Omental fat pad (tissue), 4 donors: Measurements from ENCODE around the gene GIPC3. TPM values are rescaled to one million over a fixed set of nuclear protein-coding genes. Genes with fewer than 3 reads are reported as not detected.

Source experiments
- ATAC-seq: fragments of 150-250 bp; one replicate; pipeline ENCODE4 v1.9.1; 2016; ENCODE audit warnings: mild to moderate bottlenecking, moderate library complexity; ENCODE audit not compliant: low FRiP score
- DNase-seq: peaks from one replicate; pipeline ENCODE4 v3.0.0-alpha.2; 2019; ENCODE audit warnings: low spot score
- total RNA-seq, 4 donors: library from RNA; depleted of rRNA; stranded (reverse); fragments of >200 nt; gene quantifications; one replicate each; pipeline ENCODE4 v1.1.0, GENCODE V29; 2016
- TF ChIP-seq, protein P1 (sequence below), 3 donors: fragments of 450-650 bp; IDR thresholded peaks; one replicate each; pipeline ENCODE4 v1.5.1; 2016 to 2017; ENCODE audit warnings: antibody characterized with exemption in 3 of 3, mild to moderate bottlenecking in 3 of 3, moderate library complexity in 2 of 3

GIPC3 gene
- total RNA-seq, 4 donors from 2014 or later, result 0.56 to 3.0 (median 1.0) TPM

DNA sequence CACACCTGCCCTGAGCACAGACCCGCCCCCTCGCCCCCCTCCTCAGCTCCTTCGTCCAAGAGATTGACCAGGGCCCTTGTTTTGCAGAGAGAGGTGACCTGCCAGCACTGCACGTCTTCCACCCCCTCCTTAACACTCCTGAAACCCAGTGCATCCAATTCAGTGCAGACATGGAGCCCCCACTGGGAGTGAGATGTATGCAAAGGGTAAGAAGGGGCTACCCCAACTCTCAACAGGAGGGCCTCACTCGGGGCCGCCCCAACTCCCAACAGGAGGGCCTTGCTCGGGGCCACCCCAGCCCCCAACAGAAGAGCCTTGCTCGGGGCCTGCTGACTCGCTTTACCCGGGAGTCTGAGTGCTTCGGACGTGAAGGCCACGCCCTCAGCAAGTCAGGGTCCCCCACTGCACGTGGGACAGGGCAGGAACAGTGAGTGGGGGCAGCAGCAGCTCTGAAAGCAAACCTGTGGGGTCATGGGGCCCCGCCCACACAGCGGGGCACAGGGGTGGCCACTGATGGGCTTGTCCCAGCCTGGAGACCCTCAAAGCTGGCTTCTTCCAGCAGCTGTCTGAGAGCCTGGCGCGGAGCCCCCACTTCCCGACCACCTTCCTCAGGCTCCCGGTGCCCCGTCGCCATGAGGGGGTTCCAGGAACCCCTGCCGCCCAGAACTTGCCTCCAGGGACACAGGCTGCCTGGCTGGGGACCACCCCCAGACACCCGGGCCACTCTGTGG lies 35.7 kb downstream of the GIPC3 start:
- TF ChIP-seq, protein P1, sequence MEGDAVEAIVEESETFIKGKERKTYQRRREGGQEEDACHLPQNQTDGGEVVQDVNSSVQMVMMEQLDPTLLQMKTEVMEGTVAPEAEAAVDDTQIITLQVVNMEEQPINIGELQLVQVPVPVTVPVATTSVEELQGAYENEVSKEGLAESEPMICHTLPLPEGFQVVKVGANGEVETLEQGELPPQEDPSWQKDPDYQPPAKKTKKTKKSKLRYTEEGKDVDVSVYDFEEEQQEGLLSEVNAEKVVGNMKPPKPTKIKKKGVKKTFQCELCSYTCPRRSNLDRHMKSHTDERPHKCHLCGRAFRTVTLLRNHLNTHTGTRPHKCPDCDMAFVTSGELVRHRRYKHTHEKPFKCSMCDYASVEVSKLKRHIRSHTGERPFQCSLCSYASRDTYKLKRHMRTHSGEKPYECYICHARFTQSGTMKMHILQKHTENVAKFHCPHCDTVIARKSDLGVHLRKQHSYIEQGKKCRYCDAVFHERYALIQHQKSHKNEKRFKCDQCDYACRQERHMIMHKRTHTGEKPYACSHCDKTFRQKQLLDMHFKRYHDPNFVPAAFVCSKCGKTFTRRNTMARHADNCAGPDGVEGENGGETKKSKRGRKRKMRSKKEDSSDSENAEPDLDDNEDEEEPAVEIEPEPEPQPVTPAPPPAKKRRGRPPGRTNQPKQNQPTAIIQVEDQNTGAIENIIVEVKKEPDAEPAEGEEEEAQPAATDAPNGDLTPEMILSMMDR (IDR thresholded peaks at IDR 0.05), result no peak
- ATAC-seq, result no peak
- no peak for DNase-seq

DNA sequence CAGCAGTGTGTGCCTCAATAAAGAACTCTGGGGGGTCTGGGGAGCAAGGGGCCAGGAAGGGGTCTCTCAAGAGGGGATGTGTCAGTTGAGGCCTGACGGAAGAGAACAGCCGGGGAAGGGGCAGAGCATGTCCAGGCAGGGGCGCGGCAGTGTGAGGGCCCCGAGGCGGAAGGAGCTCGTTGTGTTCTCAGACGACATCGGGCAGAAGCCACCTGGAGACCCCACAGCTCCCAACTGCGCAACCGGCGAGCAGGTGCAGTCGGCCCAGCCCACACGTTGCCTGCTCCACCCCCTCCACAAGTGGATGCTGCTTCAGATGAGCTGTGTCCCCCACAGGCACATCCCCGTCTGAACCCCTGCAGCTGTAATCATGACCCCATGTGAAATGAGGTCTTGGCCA lies 36.4 kb downstream of the GIPC3 start:
- ATAC-seq, result no peak
- TF ChIP-seq, protein P1 (IDR thresholded peaks at IDR 0.05), result no peak
- DNase-seq, result no peak

DNA sequence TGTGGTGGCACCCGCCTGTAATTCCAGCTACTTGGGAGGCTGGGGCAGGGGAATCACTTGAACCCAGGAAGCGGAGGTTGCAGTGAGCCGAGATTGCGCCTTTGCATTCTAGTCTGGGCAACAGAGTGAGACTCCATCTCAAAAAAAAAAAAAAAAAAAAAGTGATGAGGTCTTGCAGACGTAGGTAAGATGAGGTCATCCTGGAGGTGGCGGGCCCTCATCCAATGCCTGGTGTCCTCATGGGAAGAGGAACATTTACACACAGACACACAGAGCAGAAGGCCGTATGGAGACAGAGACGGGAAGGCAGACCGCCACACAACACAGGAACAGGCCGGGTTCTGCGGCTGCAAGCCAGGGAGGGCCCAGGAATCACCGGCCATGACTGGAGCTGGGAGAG lies 36.9 kb downstream of the GIPC3 start:
- TF ChIP-seq, protein P1 (IDR thresholded peaks at IDR 0.05), result no peak
- ATAC-seq, result no peak
- no peak for DNase-seq

DNA sequence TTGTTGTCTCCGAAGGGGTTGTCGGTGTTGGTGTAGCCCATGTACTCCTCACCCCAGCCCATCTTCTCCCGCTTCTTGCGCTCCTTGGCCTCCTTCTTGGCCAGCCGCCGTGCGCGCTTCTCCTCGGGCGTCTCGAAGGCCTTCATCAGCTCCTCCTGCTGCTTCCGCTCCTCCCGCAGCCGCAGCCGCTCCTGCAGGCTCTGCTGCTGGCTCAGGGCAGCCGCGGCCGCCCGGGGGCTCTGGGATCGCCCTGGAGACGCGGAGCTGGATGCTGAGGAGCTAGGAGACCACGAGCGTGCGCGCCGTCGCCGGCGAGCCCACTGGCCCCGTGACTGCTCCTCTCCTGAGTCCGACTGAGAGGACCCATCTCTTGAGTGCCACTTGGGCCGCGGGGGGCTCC lies 38.4 kb downstream of the GIPC3 start:
- TF ChIP-seq, protein P1 (IDR thresholded peaks at IDR 0.05), result no peak
- ATAC-seq, result no peak
- no peak for DNase-seq

DNA sequence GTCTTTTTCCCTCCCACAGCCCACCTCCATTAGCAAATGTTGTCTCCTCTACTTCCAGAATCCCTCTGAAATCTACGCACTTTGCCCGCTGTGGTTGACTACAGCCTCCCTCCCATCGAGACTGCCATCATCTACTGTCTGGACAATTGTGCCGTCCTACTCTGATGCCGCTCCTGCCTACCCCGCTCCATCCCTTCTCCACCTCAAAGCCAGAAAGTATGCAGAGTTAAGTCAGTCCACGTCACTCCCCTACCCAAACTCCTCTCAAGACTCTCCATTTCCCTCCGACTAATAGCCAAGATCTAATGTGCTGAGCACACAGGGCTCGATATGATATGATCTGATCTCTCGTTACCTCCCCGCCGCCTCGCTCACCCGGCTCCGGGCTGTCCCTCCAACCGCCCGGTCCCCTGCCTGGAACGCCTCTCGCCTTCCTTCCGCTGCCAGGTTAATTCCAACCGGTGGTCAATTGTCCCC lies 40.8 kb downstream of the GIPC3 start:
- no peak for DNase-seq
- TF ChIP-seq, protein P1 (IDR thresholded peaks at IDR 0.05), result no peak
- peak; percentile 5 for ATAC-seq

DNA sequence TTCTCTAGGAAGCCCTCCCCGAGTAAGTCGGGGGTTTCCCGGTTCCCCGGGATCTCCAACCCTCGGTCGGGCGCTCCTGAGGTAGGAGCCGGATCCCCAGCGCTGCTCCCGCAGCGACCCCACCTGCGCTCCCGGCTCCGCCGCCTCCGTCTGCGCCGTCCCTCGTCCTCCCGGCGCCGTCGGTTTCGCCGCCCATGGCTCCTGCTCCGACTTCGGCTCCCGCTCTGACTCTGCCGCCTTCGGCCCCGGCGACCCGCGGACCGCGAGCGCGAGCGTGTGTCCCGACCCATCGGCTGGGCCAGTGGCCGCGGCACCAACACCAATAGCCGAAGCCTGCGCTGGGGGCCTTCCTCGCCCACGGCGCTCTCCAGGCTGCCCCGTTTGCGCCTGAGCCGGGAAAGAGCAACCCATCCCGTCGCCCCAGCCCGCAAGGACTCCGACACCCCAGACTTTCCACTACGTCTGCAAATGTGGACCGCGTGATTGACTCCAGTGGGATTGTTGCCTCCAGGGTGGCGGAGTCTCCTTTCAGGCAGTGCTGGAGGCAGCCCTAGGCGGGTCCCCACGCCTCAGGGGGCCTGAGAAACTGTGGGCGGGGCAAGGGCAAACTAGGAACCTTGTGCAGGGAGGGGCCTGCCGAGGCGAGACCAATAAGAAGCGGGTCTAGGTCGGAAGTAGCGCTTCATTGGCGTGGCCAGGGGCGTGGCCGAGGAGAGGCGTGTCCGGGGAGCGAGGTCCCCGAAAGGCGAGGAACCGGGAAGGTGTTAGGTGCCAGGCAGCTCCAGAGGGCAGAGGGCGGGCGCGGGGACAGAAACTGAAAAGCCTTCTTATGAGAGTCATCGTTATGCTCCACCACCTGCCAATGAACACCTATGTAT lies 41.4 kb downstream of the GIPC3 start, which contains the start of gene CACTIN:
CACTIN (minus strand) TSS at position 318 of the 878 bp plus-strand sequence; CDS start at position 290, 28 bp downstream.
- peak; percentile 94 for DNase-seq
- peak; percentile 98 for ATAC-seq
- TF ChIP-seq, protein P1 (IDR thresholded peaks at IDR 0.05), result no peak
